Natural killer cell (primary cell): ENCODE data around the gene TESK1. TPM values are rescaled to one million over a fixed set of nuclear protein-coding genes. Genes with fewer than 3 reads are reported as not detected.

Experiments
- ATAC-seq, 3 donors: fragments of 150-1000 bp in 2 of 3; fragments of 200-7000 bp in 1 of 3; cut with Tn5 transposase; 1 replicate in 1 of 3; 2 replicates in 2 of 3; pipeline ENCODE4 v1.10.0; 2021; ENCODE audit warnings: mild to moderate bottlenecking in 2 of 3, moderate library complexity in 2 of 3
- DNase-seq, 2 donors: peaks; one replicate each; pipeline versions ENCODE4 v3.0.0 to v3.0.0-alpha.2; 2013 to 2021; ENCODE audit warnings: mixed read lengths in 1 of 2
- H3K27ac ChIP-seq: one replicate; pipeline ENCODE4 v1.5.1; 2013; ENCODE audit warnings: mild to moderate bottlenecking, low read length
- H3K27me3 ChIP-seq: one replicate; pipeline ENCODE4 v1.6.1; 2013; ENCODE audit warnings: low read length; ENCODE audit not compliant: control insufficient read depth, insufficient read depth
- H3K36me3 ChIP-seq: one replicate; pipeline ENCODE4 v1.6.1; 2013; ENCODE audit warnings: low read length; ENCODE audit not compliant: control insufficient read depth, insufficient read depth
- H3K4me1 ChIP-seq: one replicate; pipeline ENCODE4 v1.6.1; 2013; ENCODE audit warnings: low read length; ENCODE audit not compliant: control insufficient read depth, insufficient read depth
- H3K4me3 ChIP-seq: one replicate; pipeline ENCODE4 v1.5.1; 2013; ENCODE audit warnings: low read length
- H3K9me3 ChIP-seq: one replicate; pipeline ENCODE4 v1.6.1; 2013; ENCODE audit warnings: low read length; ENCODE audit not compliant: control insufficient read depth, insufficient read depth
- H3K27ac Mint-ChIP-seq, 2 donors: one replicate each; pipeline ENCODE4 v1.8.0; 2022; ENCODE audit warnings: mild to moderate bottlenecking in 2 of 2, mixed read lengths in 2 of 2, moderate library complexity in 1 of 2
- H3K27me3 Mint-ChIP-seq, 2 donors: one replicate each; pipeline ENCODE4 v1.8.0; 2022; ENCODE audit warnings: low read depth in 2 of 2, mixed read lengths in 2 of 2
- H3K36me3 Mint-ChIP-seq: one replicate; pipeline ENCODE4 v1.8.0; 2022; ENCODE audit warnings: mixed read lengths
- H3K4me1 Mint-ChIP-seq, 2 donors: one replicate each; pipeline ENCODE4 v1.8.0; 2022; ENCODE audit warnings: mixed read lengths in 2 of 2
- H3K4me3 Mint-ChIP-seq: one replicate; pipeline ENCODE4 v1.8.0; 2022; ENCODE audit warnings: mild to moderate bottlenecking, moderate library complexity, mixed read lengths
- H3K9me3 Mint-ChIP-seq, 2 donors: one replicate each; pipeline ENCODE4 v1.8.0; 2022; ENCODE audit warnings: mixed read lengths in 2 of 2
- WGBS: methylation state at CpG from one replicate; pipeline ENCODE4 v1.1.7; 2013; ENCODE audit warnings: missing lambda C conversion rate; ENCODE audit not compliant: insufficient coverage; 5-methylcytosine and 5-hydroxymethylcytosine counted together
- intact Hi-C: fragments of 100-400 bp; cut with micrococcal nuclease; formaldehyde crosslinking; loops from one replicate; pipeline ENCODE4 v1.14.2; 2022
- total RNA-seq, 4 donors: library from RNA; stranded (reverse); fragments of 120-200 nt in 1 of 4; gene quantifications; one replicate each; pipeline versions ENCODE4 v1.2.3 to v1.2.4, GENCODE V29; 2013 to 2022
- TF ChIP-seq, protein P1 (sequence below): fragments of 200-600 bp; IDR thresholded peaks from one replicate; pipeline ENCODE4 v1.8.0; 2022; ENCODE audit warnings: antibody characterized with exemption

The TESK1 gene
- total RNA-seq, 3 donors from 2014 or later (not counting 1 experiment from before 2014, with no cell fraction given), result 40.7 to 72.5 (median 47.5) TPM

DNA sequence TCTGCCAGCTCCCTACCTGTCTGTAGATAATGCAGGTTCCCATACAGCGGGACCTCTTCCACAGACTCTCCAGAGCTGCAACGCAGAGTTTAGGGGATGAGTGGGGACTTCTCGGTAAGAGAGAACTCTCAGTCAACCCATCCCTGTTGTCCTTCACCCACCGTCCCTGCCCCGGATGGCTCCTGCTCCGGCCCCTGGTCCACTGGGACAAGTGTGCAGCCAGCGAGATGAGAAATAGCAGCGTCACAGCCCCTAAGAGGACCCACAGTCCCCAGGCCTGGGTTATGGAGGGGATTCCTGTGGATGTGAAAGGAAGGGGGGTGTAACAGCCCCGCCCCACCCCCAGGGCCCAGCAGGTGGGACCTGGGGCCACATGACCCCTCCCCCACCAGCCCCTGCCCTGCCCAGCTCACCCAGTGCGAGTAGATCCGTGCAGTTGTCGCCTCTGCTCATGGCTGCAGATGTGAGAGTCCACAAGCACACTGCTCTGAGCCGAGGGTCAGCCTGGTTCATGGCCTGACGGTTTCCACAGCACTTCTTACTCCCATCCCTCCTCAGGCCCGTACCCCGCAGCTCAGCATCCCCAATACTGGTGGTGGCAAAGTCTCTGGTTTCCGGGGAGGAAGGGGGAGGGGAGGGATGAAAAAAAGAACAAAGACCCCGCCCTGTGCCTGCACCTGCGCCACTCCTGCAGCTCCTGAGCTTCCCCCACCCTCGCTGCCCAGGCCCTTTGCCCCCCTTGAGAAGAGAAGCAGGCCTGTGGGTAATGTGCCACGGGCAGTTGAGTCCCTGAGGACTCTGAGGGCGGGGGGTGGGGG, 45.5 kb downstream of the TESK1 start, which contains the start of gene SIT1:
Gene SIT1, minus strand, starts transcription at position 591 of the 818 bp plus-strand sequence. Its CDS starts 78 bp downstream, at position 513.
- Mint-ChIP-seq H3K4me3 (peak within 1 kb of the TSS; percentile 25), H3K27me3 (no peaks in the 10 kb centered on the region), H3K36me3 (no peaks in the 10 kb centered on the region), H3K4me1 (peaks cover 33 to 39% of the 10 kb centered on the region in 2 donors), H3K27ac (peak within 1 kb of the TSS in 1 of 2 donors; percentile 98), H3K9me3 (no peaks in the 10 kb centered on the region)
- intact Hi-C loops, result no loop called here
- Histone ChIP-seq H3K27me3 (no peaks in the 10 kb centered on the region), H3K9me3 (no peaks in the 10 kb centered on the region), H3K4me3 (peak within 1 kb of the TSS; percentile 31), H3K4me1 (peaks cover 58% of the 10 kb centered on the region), H3K27ac (peak within 1 kb of the TSS; percentile 42), H3K36me3 (no peaks in the 10 kb centered on the region)
- ATAC-seq (no peak), DNase-seq (peak in 1 of 2 donors; percentile 67)
- TF ChIP-seq, protein P1, sequence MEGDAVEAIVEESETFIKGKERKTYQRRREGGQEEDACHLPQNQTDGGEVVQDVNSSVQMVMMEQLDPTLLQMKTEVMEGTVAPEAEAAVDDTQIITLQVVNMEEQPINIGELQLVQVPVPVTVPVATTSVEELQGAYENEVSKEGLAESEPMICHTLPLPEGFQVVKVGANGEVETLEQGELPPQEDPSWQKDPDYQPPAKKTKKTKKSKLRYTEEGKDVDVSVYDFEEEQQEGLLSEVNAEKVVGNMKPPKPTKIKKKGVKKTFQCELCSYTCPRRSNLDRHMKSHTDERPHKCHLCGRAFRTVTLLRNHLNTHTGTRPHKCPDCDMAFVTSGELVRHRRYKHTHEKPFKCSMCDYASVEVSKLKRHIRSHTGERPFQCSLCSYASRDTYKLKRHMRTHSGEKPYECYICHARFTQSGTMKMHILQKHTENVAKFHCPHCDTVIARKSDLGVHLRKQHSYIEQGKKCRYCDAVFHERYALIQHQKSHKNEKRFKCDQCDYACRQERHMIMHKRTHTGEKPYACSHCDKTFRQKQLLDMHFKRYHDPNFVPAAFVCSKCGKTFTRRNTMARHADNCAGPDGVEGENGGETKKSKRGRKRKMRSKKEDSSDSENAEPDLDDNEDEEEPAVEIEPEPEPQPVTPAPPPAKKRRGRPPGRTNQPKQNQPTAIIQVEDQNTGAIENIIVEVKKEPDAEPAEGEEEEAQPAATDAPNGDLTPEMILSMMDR, result no peak
- 54% methylated on average over 18 of the region's 22 CpGs for WGBS

DNA sequence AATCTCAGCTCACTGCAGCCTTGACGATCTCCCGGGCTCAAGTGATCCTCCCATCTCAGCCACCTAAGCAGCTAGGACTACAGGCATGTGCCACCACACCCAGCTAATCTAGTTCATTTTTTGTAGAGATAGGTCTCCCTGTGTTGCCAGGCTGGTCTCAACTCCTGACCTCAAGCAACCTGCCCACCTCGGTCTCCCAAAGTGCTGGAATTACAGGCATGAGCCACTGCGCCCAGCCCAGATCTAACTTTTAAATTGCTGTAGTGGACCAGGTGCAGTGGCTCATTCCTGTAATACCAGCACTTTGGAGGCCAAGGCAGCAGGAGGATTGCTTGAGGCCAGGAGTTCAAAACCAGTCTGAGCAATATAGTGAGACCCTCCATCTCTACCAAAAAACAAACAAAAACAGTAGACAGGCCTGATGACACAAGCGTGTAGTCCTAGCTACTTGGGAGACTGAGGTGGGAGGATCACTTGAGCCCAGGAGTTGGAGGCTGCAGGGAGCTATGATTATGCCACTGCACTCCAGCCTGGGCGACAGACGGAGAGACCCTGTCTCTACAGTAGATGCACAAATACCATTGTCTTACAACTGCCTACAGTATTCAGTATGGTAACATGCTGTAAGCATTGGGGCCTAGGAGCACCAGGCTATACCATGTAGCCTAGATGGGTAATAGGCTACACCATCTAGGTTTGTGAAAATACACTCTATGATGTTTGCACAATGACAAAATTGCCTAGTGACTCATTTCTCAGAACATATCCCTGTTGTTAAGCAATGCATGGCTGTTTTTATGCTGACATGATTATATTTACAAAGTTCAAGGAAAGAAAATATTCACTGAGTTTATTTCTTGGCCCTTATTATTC, 47.1 kb downstream of the TESK1 start:
- Histone ChIP-seq H3K36me3 (no peaks in the 10 kb centered on the region), H3K9me3 (no peaks in the 10 kb centered on the region), H3K4me1 (peaks cover 59% of the 10 kb centered on the region), H3K4me3 (no peak overlapping the region), H3K27me3 (no peaks in the 10 kb centered on the region), H3K27ac (no peak overlapping the region)
- H3K4me3 Mint-ChIP-seq, result no peak overlapping the region
- 93% methylated on average over 6 of the region's 7 CpGs for WGBS
- TF ChIP-seq, protein P1, result no peak
- no peaks in the 10 kb centered on the region for H3K27me3 Mint-ChIP-seq
- ATAC-seq, result no peak
- H3K4me1 Mint-ChIP-seq, result peaks cover 41 to 42% of the 10 kb centered on the region in 2 donors
- H3K27ac Mint-ChIP-seq, result no peak overlapping the region
- H3K36me3 Mint-ChIP-seq, result no peaks in the 10 kb centered on the region
- H3K9me3 Mint-ChIP-seq, result no peaks in the 10 kb centered on the region
- no peak for DNase-seq
- intact Hi-C loops, result no loop called here

DNA sequence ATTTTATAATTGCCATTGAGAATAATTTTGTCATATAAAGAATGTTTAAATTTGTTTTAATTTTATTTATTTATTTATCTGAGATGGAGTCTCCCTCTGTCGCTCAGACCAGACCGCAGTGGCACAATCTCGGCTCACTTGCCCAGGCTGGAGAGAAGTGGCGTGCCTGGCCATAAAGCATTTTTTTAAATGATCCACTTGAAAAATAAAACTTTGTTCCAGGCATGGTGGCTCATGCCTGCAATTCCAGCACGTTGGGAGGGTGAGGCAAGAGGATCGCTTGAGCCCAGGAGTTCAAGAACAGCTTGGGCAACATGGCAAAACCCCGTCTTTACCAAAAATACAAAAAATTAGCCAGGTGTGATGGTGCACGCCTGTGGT, 47.8 kb downstream of the TESK1 start:
- Histone ChIP-seq H3K9me3 (no peaks in the 10 kb centered on the region), H3K4me1 (peaks cover 59% of the 10 kb centered on the region), H3K36me3 (no peaks in the 10 kb centered on the region), H3K27me3 (no peaks in the 10 kb centered on the region), H3K27ac (no peak overlapping the region), H3K4me3 (no peak overlapping the region)
- H3K4me1 Mint-ChIP-seq, result peaks cover 41 to 42% of the 10 kb centered on the region in 2 donors
- no peaks in the 10 kb centered on the region for H3K9me3 Mint-ChIP-seq
- WGBS, result 100% methylated on average over 8 of the region's 8 CpGs
- peaks cover 1 to 4% of the 10 kb centered on the region in 2 donors for H3K27me3 Mint-ChIP-seq
- H3K36me3 Mint-ChIP-seq, result peaks cover 2% of the 10 kb centered on the region
- intact Hi-C loops, result no loop called here
- no peak for ATAC-seq
- no peak overlapping the region for H3K4me3 Mint-ChIP-seq
- H3K27ac Mint-ChIP-seq, result no peak overlapping the region
- TF ChIP-seq, protein P1, result no peak
- no peak for DNase-seq
